DND-41 (cell line): ENCODE results near the gene LRRC51.

Experiments
- EZH2 ChIP-seq: IDR thresholded peaks from 3 replicates; pipeline ENCODE4 v1.6.1; 2012; ENCODE audit warnings: borderline replicate concordance, low read depth, mild to moderate bottlenecking, moderate library complexity, low read length, inconsistent platforms; ENCODE audit not compliant: severe bottlenecking
- TF ChIP-seq, protein P1 (sequence below): IDR thresholded peaks from 2 replicates; pipeline ENCODE4 v1.5.1; 2012; ENCODE audit warnings: borderline replicate concordance, low read length, moderate library complexity, mild to moderate bottlenecking; ENCODE audit not compliant: poor library complexity, severe bottlenecking; ENCODE audit errors: extremely low read depth

DNA sequence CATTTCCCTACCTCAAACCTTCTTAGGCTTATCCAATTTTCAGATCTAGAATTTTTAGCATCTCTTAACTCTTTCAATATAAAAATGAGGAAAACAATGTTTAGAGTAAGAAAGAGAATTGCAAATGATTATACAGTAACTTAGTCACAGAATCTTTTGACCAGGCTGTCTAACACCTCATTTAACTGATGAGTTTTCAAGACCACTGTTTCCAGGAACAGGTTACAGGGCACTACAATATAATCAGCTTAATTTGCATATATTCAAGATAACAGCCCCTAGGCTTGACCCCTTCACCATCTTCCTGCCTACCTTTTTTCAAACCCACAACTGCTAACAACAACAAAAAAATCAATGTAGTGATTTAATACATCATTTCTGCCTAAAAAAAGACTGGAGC lies 13.0 kb upstream of the LRRC51 start:
- no peak for TF ChIP-seq EZH2
- TF ChIP-seq, protein P1, sequence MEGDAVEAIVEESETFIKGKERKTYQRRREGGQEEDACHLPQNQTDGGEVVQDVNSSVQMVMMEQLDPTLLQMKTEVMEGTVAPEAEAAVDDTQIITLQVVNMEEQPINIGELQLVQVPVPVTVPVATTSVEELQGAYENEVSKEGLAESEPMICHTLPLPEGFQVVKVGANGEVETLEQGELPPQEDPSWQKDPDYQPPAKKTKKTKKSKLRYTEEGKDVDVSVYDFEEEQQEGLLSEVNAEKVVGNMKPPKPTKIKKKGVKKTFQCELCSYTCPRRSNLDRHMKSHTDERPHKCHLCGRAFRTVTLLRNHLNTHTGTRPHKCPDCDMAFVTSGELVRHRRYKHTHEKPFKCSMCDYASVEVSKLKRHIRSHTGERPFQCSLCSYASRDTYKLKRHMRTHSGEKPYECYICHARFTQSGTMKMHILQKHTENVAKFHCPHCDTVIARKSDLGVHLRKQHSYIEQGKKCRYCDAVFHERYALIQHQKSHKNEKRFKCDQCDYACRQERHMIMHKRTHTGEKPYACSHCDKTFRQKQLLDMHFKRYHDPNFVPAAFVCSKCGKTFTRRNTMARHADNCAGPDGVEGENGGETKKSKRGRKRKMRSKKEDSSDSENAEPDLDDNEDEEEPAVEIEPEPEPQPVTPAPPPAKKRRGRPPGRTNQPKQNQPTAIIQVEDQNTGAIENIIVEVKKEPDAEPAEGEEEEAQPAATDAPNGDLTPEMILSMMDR = no peak
